Glomerular endothelial cell (primary cell): ENCODE measurements around the gene TRIM31. TPM values are rescaled to one million over a fixed set of nuclear protein-coding genes. Genes with fewer than 3 reads are reported as not detected.
"Not testable (repeated sequence)": the region's sequence is repeated elsewhere in the genome, so short reads cannot be mapped to it uniquely, and the experiment has no call there.

ENCODE experiments used
- DNase-seq: peaks from one replicate; pipeline ENCODE4 v3.0.0-alpha.2; 2011; ENCODE audit warnings: low read depth, low spot score; ENCODE audit errors: extremely low read depth
- total RNA-seq: library from RNA; depleted of rRNA; stranded (reverse); fragments of >200 nt; gene quantifications from 2 replicates; pipeline ENCODE4 v1.2.3, GENCODE V29; 2015

Gene TRIM31
- total RNA-seq, 1 donor from 2014 or later, result not detected

DNA sequence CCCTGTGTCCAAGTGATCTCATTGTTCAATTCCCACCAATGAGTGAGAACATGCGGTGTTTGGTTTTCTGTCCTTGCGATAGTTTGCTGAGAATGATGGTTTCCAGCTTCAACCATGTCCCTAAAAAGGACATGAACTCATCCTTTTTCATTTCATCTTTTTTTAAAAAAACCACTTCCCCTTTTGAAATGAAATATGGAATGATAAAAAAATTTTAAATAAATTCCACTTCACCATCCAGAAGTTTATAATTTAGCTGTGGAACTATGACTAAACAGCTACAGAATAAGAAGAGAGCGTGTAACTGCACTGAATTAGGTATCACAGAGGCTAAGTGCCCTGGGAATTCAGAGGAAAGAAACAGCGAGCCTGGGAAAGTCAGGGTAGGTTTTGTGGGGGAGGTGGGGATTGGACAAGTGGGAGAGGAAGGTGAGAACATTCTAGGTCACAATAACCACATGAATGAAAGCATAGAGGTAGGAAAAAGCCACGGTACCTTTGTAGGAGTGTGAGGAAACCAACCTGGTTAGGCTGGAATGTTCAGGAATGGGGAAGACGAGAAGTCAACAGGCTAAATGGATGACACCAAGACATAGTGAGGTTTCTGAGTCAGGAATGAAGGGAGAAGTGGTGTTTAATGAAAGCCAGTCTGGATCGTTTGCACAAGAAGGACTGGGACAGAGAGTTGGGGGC is 37.1 kb upstream of the TRIM31 start:
- DNase-seq, result no peak

DNA sequence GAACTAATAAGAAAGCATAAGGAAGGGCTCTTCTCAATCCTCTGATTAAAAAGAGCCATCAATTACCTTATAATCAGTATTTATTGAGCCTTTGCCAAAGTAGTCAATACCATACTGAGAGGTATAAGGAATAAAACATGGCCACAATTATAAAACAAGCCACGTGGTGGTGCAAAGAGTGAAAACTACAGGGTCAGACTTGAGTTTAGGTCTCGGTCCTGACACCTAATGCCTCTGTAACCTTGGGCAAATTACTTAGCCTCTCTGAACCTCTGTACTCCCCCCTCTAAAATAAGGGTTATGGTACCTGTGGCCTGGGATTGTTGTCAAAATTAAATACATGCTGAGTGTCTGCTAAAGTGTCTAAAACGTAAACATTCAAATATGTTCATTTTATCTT is 36.3 kb upstream of the TRIM31 start:
- no peak for DNase-seq

DNA sequence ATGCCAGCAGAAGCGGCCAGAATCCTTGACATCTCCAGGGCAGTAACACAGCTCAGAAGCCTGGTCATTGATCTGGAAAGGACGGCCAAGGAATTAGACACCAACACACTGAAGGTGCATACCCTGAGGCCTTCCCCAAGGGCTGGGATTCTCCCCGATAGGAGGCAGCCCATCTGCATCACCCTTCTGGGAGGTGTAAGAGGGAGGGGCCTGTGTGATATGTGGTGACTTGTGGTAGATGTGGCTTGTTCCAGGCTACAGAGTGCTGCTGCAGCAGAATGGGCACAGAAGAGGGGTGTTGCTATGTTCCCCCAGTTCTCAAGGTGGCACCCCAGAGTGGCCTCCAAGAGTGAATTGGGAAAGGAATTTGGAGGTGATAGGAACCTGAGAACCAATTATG is 34.2 kb upstream of the TRIM31 start:
- DNase-seq, result no peak

DNA sequence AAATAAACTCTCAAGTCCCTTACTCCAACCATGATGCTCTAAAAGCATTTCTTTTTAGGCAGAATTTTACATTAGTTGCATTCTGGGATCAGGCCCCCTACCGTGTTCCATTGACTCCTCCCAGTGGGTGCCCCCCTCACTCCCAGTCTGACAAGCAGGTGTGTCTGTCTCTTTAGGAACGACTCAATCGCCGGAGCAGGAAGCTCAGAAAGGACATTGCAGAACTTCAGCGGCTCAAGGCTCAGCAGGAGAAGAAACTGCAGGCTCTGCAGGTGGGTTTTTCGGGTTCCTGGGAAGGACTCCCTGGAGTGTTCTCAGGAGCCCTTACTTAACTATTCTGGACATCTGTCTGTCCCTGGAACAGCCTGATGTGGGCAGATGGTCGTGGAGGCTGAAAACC is 32.9 kb upstream of the TRIM31 start:
- DNase-seq, result no peak

DNA sequence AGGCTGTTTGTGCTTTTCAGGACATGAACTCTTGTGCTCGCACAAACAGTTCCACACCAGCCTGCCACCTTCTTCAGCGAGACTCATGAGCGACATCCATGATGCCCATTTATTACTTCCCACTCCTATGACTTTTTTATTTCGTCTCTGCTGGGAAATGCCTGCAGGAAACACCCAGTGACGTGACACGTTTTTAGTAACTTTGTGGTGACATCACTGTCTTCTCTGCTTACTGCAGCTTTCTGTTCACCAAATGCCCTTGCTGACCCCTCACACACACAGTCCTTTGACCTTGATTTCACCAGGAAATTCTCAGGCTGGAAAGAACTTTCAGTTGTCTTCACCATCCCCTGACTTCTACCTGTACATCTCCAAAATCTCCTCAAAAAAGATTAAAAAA is 31.9 kb upstream of the TRIM31 start:
- no peak for DNase-seq

DNA sequence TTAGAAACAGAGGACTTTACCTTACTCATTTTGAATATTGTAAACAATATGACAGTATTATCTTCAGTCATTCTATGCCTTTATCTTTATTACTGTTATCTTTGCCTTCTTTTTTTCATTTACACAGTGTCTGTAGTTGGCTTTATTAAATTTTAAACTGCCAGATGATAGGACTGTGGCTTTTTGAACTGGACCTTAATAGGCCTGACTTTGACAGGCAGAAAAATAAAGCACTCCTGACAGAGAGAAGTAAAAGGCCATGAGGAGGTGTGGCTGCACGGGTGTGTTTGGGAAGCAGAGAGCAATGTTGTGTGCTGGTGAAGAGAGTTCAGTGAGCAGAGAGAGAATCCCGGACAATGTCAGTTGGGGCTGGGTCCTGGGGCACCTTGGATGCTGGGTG is 30.9 kb upstream of the TRIM31 start:
- no peak for DNase-seq

DNA sequence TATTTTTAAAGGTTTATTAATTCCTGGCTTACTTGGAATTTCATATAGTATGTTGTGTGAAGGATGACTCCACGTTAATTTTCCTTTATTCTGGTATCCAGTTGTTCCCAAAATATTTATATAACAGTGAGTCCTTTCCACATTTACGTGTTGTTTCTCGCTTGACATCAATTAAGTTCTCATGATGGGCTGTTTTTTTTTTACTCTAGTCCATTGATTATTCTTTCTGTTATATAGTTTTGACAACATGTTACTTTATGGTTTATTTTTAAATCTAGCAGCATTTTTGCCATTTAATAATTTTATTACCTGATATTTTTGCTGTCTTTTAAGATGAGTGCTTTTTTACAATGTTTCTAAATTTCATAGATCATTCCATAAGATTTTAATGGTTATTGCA is 29.8 kb upstream of the TRIM31 start:
- no peak for DNase-seq

DNA sequence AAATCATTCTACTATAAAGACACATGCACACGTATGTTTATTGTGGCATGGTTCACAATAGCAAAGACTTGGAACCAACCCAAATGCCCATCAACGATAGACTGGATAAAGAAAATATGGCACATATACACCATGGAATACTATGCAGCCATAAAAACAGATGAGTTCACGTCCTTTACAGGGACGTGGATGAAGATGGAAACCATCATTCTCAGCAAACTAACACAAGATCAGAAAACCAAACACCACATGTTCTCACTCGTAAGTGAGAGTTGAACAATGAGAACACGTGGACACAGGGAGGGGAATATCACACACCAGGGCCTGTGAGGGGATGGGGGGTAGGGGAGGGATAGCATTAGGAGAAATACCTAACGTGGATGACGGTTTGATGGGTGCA is 27.4 kb upstream of the TRIM31 start:
- not testable (repeated sequence) for DNase-seq

DNA sequence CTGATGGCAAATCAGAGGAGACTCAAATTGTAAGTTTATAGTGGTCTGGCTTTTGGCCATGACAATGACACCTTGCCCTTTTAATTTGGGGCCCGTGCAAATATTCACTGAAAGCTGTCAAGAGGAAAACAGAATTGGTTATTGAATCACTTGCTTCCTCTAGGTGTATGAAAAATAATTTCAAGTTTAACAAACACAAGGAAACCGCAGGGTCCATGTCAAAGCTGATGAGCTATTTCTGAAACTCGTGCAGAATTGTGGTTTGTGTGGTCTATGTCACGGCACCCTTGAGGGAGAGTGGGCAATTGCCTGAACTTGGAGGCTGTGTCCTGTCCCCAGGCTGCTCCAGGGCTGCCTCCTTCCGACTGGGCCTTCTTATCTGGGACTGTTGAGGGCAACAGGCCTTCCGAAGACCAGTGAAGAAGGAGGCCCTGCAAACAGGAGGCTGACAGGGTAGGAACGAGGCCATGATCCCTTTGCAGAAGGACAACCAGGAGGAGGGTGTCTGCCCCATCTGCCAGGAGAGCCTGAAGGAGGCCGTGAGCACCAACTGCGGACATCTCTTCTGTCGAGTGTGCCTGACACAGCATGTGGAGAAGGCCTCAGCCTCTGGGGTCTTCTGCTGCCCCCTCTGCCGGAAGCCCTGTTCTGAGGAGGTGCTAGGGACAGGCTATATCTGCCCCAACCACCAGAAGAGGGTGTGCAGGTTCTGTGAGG is 23.8 kb upstream of the TRIM31 start:
- no peak for DNase-seq

DNA sequence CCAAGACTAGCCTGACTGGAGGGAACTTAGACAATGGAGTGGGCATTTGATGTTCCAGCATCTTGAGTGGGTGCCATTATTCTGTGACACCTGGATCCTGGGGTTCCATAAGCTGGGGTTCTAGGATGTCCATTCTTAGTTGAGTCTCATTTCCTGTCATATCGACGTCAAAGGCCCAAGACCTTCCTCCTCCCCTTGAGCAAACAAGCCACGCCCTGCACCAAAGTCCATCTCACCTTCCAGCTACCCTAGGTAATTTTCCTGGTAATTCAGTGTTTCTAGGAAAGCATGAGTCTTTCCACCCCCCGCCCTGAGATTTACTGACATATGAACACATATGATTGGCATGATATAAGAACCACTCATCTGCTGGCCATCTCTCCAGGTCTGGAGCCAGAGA is 22.9 kb upstream of the TRIM31 start, which contains the start of gene TRIM40:
Gene TRIM40 (plus strand): TSS at position 384 of the 400 bp plus-strand sequence. CDS start 897 bp downstream, outside the sequence.
- DNase-seq, result no peak

DNA sequence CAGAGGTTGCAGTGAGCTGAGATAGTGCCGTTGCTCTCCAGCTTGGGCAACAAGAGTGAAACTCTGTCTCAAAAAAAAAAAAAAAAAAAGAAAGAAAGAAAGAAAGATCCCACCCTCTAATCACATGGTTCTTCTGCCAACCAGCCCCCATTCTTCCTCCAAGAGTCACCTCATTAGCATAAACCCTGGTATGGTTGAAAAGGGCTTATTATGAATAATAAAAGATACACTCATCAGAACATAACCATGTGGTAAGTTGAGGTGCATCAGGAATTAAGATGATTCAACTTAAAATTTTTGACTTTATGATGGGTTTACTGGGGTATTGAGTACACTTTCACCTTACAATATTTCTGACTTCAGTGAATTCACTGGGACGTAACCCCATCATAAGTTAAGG is 22.3 kb upstream of the TRIM31 start:
- DNase-seq, result no peak

DNA sequence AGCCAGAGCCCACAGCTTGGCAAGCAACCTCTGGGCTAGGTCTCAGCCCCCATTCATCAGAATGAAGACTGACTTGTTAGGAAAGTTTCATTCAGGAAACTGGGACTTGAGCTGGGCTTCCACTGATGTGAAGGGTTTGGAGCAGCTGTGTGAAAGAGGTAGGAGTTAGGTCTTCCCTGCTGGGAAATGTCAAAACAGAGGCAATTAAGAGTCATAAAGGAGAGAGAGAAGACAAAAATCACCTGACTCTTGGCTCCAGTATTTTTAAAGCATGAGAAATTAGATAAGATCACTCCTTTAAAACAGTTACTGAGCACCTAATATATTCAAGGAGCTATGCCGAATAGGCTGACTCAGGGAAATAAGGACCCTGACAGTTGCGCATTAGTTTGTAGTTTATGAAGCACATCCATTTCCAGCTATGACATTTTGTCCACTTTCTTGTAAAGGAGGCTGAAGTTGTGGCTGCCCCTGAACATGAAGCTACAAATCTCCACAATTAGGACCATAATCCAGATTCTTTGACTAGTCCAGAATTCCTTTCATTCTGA is 19.1 kb upstream of the TRIM31 start:
- no peak for DNase-seq

DNA sequence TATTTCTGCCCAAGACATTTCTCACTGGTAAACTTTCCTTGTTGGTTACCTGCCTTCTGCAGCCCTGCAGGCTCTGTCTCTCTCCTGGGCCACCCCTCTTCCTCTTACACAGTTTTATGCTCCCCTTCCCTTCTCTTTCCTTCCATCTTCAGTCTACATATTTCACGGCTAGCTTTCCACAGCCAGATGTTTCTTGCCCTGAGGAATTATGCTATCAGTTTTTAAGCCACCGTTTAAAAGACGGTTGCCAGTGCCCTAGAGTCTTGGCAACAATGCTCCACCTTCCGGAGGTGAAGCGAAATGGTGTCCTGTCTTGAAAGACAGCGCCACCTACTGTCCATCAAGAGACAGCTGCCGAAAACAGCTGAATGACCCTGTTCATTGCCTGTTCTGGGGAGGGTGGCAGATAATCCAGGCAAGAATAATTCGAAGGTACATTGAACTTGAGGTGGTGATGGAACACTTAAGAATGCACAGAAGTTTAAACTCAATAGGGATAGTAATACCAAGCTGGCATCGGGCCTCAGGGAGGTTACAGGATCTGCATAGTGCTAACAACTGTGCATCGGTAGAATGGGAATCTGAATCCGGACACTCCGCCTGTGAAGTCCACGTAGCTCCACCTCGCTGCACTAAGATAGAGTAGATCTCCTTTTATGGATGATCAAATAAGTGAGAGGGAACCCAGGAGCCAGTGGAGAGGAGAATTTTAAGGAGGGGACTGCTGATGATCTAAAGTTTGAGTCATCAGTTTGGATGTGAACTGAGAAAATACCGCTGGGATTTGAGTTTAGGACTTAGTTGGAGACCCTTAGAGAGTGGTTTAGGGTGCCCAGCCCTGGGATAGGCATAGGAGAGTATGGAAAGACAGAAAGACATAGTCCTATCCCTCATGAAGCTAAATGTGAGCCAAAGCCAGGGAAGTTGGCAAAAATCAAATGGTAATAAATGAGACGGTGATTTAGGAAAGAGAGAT is 18.3 kb upstream of the TRIM31 start:
- DNase-seq, result peak; percentile 58

DNA sequence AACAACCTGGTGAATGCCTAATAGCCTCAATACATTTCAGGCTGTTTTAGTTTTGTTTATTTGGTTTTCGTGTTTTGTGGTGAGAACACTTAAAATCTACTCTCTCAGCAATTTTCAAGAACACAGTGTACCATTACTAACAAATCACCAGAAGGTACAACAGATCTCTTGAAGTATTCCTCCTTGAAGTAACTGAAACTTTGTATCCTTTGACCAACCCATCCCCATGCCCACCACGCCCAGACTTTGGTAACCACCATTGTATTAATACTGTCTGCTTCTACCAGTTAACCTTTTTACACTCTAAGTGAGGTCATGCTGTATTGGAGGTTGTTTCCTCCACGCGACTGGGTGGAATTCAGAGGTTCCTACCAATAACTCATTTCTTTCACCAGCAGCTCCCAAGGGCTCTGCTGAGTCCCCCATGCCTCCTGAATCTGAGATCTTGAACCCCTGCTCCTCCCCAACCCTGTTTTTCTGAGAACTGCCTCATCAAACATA is 17.3 kb upstream of the TRIM31 start:
- no peak for DNase-seq

DNA sequence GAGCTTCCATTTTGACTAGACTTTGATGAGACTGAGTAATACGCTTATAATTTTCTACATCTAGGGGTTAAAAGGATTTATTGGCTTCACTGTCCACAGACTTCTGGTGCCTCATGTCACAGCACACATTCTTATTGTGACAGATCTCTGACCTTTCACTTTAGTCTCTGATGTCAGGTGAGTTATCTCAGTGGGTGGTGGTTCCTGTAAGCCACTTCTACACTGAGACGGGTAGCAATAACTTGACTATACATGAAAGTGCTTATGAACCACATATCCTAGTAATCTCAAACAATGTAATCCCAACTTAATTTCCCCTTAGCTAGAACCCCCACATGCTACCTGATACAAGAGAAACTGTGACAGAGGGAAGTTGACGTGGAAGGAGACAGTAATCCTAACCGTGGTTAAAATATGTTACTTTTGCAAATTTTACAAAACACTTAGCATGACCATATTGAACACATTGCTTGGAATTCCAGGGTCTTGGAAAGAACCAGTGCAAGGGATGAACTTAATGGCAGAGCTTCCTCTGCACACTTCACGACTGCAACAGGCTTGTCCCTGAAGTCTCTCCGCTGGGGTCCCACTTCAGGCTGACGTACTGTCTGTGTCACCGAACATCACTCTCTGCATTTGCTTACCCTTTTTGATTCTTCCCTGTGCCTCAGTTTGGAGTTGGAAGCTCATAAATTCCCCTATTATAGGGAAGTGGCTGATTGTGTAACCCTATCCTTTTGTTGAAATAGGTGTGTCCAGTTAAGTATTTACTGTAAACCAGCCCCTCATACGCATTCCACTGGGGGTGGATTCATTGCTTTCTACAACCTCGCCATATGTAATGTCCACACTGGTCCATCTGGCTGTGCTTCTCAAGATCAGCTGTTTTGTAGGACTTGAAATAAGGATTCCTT is 16.6 kb upstream of the TRIM31 start:
- DNase-seq, result no peak

DNA sequence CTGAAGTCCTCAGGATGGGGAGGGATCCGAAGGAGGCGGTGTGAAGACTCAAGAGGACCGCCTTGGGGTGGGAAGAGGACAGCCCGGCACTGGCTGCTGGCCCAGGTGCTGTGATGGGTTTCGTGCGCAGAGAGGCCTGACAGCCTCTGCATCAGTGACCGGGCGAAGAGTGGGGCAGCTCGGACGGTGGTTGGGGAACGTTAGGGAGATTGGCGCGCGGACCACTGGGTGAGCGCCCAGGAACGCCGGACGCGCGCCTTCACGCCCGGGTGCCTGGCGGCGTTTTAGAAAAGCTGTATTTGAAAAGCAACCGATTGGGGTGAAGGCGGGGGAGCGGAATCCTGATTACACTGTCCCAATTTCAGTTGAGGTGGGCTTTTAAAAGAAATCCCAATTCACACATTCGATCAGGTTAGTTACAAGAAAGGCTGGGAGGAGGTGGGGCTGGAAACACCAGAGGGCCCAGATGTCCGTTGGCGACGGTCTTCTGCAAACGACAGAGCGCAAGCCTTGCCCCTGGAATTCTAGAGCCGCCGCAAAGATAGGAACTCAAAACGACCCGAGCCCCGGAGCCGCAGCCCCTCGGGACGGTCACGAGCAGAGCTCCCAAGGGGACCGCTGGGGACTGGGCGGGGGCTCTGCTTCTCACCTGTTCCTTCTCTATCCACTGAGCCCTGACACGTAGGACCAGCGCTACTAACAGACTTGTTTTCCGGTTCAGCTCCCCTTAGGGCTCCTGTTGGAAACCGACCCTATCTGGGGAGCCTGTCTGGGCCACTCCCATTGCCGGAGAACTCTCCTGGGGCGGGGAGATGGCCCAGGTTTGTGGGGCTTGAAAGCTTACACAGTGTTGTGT is 14.6 kb upstream of the TRIM31 start:
- no peak for DNase-seq

DNA sequence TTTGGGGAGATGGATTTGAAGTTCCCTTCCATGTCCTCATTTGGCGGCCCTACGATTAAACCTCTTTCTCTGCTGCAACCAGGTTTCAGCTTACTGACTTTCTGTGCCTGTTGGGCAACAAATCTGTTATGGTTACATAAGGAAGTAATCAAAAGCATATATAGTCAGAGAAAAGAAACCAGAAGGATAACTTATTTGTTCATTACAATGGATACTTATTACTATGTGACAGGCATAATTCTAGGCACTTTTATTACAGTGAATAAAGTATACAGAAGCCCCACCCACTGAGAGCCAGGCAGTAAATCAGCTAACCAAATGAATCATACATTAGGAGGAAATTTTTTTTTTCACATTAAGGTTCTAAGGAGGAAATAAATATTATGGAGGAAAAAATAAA is 9.6 kb upstream of the TRIM31 start:
- no peak for DNase-seq

DNA sequence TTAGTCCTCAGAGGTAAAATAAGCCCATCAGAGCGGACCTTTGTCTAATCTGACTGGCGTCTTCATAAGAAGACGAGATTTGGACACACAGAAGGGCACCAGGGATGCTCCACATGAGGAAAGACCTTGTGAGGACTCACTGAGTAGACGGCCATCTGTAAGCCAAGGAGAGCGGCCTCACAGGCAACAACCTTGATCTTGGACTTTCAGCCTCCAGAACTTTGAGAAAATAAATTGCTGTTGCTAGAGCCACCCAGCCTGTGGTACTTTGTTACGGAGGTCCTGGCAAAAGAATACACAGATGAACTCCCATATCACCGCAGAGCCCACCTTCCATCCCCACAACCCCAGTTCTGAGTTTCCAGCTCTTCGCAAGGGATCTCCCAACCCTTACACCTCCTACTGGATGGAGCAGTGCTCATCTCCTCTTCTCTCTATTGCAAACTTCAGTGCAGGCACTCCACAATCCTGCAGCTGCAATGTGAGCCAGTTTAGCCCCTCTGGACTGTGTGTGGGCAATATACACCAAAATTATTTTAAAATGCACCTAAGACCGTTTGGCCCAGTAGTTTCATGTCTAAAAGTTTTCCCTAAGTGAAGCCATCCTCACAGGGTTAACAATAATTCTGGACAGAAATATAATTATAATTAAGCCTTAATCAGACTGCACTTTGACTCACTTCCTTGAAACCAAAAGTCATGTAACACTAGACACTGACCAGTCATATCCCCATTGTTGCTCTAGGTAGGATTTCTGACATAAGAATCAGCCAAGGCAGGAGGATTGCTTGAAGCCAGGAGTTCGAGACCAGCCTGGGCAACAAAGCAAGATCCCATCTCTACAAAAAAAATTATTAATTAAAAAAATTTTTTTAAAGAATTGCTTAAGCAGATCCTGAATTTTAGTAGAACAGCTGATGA is 8.8 kb upstream of the TRIM31 start:
- DNase-seq, result no peak
